NCI-H345 treated with DMSO at 0.1 percent for 48 hours (cell line): ENCODE measurements around the gene DEFB131A.
A peak's percentile ranks its signal among the peaks of the same experiment; 100 is the strongest.
"Not testable (repeated sequence)": the region's sequence is repeated elsewhere in the genome, so short reads cannot be mapped to it uniquely, and the experiment has no call there.

ENCODE experiments used
- DNase-seq: peaks from one replicate; lab custom pipeline; 2025; ENCODE audit not compliant: unreplicated experiment; lab: John Stamatoyannopoulos, UW

Gene DEFB131A

GRCh38 chr4:9494256-9495035 lies 50.2 kb downstream of the DEFB131A start:
- DNase-seq = not testable (repeated sequence)

- peak; percentile 0 for DNase-seq
Observed at GRCh38 chr4:9495443-9495842, 51.2 kb downstream of the DEFB131A start.

GRCh38 chr4:9497575-9498467 lies 53.6 kb downstream of the DEFB131A start:
- not testable (repeated sequence) for DNase-seq

DNA sequence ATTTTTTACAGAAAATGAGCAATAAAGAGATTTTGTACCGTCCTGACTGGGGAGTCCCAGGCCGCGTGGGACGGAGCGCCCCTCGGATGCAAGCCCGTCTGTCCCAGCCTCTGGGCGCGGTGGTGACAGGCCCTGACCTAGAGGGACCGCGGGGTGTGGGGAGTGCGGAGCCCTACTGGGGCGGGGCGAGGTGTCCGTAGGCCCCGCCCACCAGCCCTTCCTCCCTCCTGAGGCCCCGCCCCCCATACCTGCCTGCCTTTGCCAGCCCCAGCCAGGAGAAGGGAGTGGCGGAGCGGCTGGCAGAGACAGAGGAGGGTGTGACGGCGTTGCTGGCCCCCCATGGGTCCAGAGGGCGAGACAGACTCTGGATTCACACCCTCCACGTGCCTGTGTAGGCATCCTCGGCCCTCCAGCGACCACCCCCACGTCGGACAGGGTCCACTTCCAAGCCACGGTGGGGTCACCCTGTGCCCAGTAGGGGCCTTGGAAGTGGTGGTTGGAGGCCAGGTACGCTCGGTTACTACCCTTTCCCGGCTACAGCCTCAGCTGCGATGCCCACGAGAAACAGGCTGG lies 54.3 kb downstream of the DEFB131A start:
- not testable (repeated sequence) for DNase-seq

DNA sequence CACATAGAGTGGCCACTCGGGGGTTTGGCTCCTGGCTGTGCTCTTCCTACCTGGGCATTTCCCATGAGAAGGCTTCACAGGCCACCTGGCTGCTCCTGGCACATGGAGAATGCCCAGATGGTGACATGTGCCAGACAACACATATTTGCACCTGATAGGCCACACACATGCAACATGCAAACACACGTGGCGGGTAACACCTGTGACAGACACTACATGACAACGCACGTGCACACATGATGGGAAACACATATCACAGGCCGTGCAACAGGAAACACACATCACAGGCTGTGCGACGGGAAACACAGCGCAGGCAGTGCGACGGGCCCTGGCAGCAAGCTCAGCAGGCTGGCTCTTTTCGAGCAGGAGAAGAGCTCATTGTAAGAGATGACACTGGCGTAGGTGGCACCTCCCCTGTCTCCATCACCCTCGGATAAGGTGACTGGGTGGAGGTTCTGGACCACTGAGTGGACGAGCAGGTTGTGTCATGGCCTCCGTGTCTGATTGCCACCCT lies 55.8 kb downstream of the DEFB131A start:
- not testable (repeated sequence) for DNase-seq
